GM13976 (cell line): ENCODE measurements around the gene LGR6.

ENCODE experiments used
- DNase-seq: peaks from one replicate; pipeline ENCODE4 v3.0.0; 2012; ENCODE audit warnings: low spot score
- CTCF ChIP-seq: IDR thresholded peaks from 2 replicates; pipeline ENCODE4 v1.5.1; 2012; ENCODE audit warnings: borderline replicate concordance, mild to moderate bottlenecking; ENCODE audit not compliant: insufficient read depth; ENCODE audit errors: extremely low read depth, missing control alignments, control extremely low read depth
- in situ Hi-C: fragments of 300-500 bp; cut with MboI; formaldehyde crosslinking; loops from one replicate; pipeline ENCODE4 v1.12.0; 2022; ENCODE audit warnings: low sequenced_read_pairs, mixed read lengths, inconsistent platforms; ENCODE audit not compliant: unreplicated experiment

LGR6 gene

GRCh38 chr1:202280595-202280994, 87.0 kb downstream of the LGR6 start:
- in situ Hi-C loops = no loop called here
- no peak for DNase-seq
- TF ChIP-seq CTCF = no peak

DNA sequence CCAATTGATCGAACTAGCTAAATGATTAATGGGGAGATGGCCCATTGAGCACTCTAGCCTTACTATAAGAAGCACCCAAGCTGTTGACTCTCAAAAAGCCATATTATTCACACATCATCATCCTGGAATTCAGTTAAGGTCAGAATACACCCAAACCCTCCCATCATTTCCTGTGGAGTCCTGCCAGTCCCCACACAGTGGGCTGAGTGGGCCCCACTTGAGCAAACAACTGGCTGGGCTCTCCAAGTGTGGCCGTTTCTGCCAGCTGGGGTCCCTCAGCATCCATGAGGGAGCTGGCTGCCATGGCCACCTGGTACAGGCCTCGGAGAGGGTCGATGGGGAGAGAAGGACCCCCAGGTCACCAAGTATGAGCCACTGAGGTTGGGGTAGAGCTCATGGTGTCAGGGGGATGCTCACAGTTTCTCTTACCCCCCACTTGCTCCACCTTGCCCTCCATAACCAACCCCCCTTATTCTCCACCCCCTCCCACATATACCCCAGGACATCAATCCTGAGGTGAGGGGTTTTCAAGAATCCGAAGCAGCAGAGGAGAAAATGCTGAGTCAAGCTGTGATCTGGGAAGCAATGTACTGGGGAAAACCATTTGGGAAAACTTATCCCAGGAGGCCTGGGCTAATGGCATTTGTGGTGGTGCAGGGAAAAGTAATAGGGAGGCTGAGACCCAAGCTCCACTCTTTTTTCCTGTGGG, 87.9 kb downstream of the LGR6 start:
- no peak for DNase-seq
- no peak for TF ChIP-seq CTCF
- in situ Hi-C loops = no loop called here

DNA sequence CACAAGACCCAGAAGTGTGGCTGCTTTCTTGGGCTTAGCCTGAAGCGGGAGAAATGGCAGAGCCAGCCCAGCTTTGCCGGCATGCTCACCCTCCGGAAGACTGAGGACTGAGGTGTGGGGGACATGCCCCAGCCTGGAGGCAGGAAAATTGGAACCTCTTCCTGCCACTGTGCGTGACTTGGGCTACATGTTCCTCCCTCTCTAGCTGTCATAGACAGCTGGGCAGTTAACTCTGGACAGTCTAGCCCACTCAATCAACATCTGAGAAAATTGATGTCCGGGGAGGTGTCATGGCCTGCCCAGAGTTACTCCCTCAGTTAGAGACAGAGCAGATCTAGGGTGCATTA, 88.4 kb downstream of the LGR6 start:
- DNase-seq = no peak
- in situ Hi-C loops = no loop called here
- TF ChIP-seq CTCF = no peak

DNA sequence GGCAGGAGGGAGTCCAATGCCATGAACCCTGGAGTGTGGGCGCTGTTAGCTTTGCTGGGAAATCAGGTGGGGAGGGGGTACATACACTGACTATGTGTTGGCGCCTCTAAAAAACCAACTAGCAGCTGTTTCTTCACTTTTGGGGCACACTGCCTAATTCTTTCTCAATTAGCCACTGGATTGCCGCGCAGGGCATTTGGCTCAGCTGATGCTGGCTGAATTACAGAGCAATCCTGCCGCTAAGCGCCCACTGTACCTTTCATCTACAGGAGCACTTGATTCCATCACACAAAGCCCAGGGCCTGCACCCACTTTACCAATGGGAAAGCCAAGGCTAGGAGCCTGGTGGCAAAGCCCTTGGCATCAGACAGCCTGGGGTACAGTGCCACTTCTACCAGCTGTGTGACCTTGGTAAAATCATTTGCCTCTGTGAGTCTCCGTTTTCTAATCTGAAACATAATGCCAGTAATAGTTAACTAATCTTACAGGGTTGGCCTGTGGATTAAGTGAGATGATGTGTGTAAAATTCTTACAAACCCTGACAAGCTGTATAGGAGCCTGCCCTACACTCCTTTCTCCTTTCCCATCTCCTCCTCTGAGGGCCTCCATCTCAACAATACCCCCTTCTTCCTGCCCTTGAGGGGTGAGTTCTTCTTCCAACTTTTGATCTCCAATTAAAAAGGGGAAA, 89.1 kb downstream of the LGR6 start:
- in situ Hi-C loops = no loop called here
- no peak for DNase-seq
- no peak for TF ChIP-seq CTCF

DNA sequence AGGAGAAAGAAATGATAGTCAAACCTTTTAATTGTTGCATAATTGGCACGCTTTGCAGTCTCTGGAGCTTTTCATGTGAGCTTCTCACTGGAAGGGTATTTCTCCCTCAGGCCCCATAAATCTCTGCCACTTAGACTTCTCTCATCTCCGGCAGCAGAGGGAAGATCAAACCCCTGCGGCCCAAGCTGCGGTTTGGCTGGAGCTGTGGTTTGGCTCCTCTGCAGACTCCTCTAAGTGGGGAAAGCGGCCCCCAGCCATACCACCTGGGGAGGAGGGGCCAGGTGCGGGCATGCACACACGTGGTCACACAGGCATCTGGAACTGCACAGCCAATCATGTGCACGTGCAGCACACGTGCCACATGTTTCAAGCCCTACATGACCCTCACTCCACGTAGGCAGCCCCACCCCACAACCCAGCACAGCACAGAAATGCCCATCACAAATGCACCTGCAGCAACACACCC, 89.8 kb downstream of the LGR6 start:
- no peak for TF ChIP-seq CTCF
- in situ Hi-C loops = no loop called here
- no peak for DNase-seq

DNA sequence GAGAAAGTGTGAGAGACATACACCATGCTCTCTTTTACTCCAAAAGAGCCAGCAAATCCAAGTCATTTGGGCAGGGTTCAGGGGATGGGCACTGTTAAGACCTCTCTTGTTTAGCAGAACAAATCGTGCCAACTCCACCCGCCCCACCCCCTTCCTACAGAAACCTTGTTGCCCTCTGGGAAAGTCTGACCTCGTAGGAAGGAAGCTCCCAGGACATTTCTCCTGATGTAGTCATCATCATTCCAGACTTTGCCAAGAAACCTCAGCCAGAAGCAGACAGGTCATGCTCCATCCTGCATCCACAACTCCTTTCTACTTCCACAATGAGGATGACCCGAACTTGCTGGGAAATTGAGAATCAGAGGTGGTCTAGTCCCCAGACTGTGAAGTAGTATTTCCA, 90.4 kb downstream of the LGR6 start:
- no peak for DNase-seq

More for the DNA sequence above, 90.4 kb downstream of the LGR6 start:
- TF ChIP-seq CTCF = no peak
- in situ Hi-C loops = no loop called here
